GM10248 (cell line): Measurements from ENCODE around the gene CTNS.

Source experiments
- CTCF ChIA-PET: fragments of 300-600 bp; sonication (Branson Sonifier 250); formaldehyde crosslinking; extraction: SDS; loops from one replicate; lab custom pipeline; 2021; ENCODE audit warnings: antibody characterized with exemption; lab: Yijun Ruan, JAX
- POLR2A ChIA-PET: fragments of 350-650 bp; sonication (Branson Sonifier 250); formaldehyde crosslinking; extraction: SDS; loops from one replicate; lab custom pipeline; 2020; ENCODE audit warnings: antibody characterized with exemption; lab: Yijun Ruan, JAX
- DNase-seq: peaks from one replicate; pipeline ENCODE4 v3.0.0; 2012; ENCODE audit errors: extremely low spot score
- CTCF ChIP-seq: IDR thresholded peaks from 2 replicates; pipeline ENCODE4 v1.5.1; 2012; ENCODE audit warnings: mild to moderate bottlenecking, low read depth; ENCODE audit errors: extremely low read depth, missing control alignments, control extremely low read depth

CTNS gene

GRCh38 chr17:3669085-3669347 lies 32.5 kb downstream of the CTNS start:
- POLR2A ChIA-PET, result no interaction called here
- no peak for TF ChIP-seq CTCF
- no peak for DNase-seq
- CTCF ChIA-PET, result interaction anchor here (1.0 to 2.5 kb wide), 3 partner anchors 23 to 177 kb away, joined by 3 to 5 read pairs (median 3); partner anchors contain the start of genes CTNS, NCBP3 and SHPK

- ChIA-PET POLR2A (no interaction called here), CTCF (interaction anchor here (1.0 kb wide), 2 partner anchors 23 to 68 kb away, joined by 3 to 4 read pairs; no protein-coding TSS in a partner anchor)
- no peak for TF ChIP-seq CTCF
- no peak for DNase-seq
Observed at GRCh38 chr17:3669548-3669947, 33.0 kb downstream of the CTNS start.

GRCh38 chr17:3672571-3672970 lies 36.0 kb downstream of the CTNS start:
- no peak for TF ChIP-seq CTCF
- DNase-seq, result no peak
- POLR2A ChIA-PET, result no interaction called here
- CTCF ChIA-PET, result interaction anchor here (1.3 kb wide), 1 partner anchor 10 kb away, joined by 5 read pairs; no protein-coding TSS in a partner anchor

GRCh38 chr17:3675886-3676285 lies 39.3 kb downstream of the CTNS start:
- no peak for DNase-seq
- ChIA-PET POLR2A (no interaction called here), CTCF (interaction anchor here (1.8 kb wide), 1 partner anchor 18 kb away, joined by 5 read pairs; no protein-coding TSS in a partner anchor)
- TF ChIP-seq CTCF, result no peak

- no peak for DNase-seq
- CTCF ChIA-PET, result interaction anchor here (0.9 to 1.4 kb wide), 4 partner anchors 54 to 149 kb away, joined by 3 to 5 read pairs (median 4); partner anchors contain the start of gene ITGAE
- no peak for TF ChIP-seq CTCF
- POLR2A ChIA-PET, result no interaction called here
Observed at GRCh38 chr17:3678095-3678820, 41.7 kb downstream of the CTNS start.

- ChIA-PET POLR2A (no interaction called here), CTCF (interaction anchor here (0.7 to 1.4 kb wide), 5 partner anchors 50 to 148 kb away, joined by 3 to 5 read pairs (median 3); partner anchors contain the start of gene ITGAE)
- DNase-seq, result no peak
Observed at GRCh38 chr17:3678821-3679530, 42.4 kb downstream of the CTNS start.

More at GRCh38 chr17:3678821-3679530, 42.4 kb downstream of the CTNS start:
- TF ChIP-seq CTCF, result no peak
